Vagina (tissue), 2 donors: ENCODE results near the gene NEK9. TPM values are rescaled to one million over a fixed set of nuclear protein-coding genes. Genes with fewer than 3 reads are reported as not detected.

ENCODE experiments used
- DNase-seq, 2 donors: peaks; one replicate each; pipeline ENCODE4 v3.0.0-alpha.2; 2017; ENCODE audit errors: extremely low spot score in 2 of 2
- H3K27ac ChIP-seq: fragments of 200-600 bp; sonication (generic); one replicate; pipeline ENCODE4 v1.5.1; 2019
- H3K27me3 ChIP-seq: fragments of 200-600 bp; sonication (generic); one replicate; pipeline ENCODE4 v1.5.1; 2019
- H3K36me3 ChIP-seq, 2 donors: fragments of 200-600 bp; sonication (generic); one replicate each; pipeline ENCODE4 v1.5.1; 2017 to 2019
- H3K4me1 ChIP-seq: fragments of 200-600 bp; sonication (generic); one replicate; pipeline ENCODE4 v1.5.1; 2019
- H3K4me3 ChIP-seq, 2 donors: fragments of 200-600 bp; sonication (generic); 1 replicate in 1 of 2; 2 replicates in 1 of 2; pipeline ENCODE4 v1.5.1; 2016 to 2019
- H3K9me3 ChIP-seq: fragments of 200-600 bp; sonication (generic); one replicate; pipeline ENCODE4 v1.5.1; 2019
- POLR2A ChIP-seq, 2 donors: fragments of 450-650 bp; IDR thresholded peaks; one replicate each; pipeline ENCODE4 v1.6.1; 2017; ENCODE audit warnings: antibody characterized with exemption in 2 of 2, mild to moderate bottlenecking in 2 of 2, moderate library complexity in 2 of 2
- POLR2AphosphoS5 ChIP-seq, 2 donors: sonication (generic); formaldehyde crosslinking; IDR thresholded peaks; one replicate each; pipeline ENCODE4 v1.9.0; 2017; ENCODE audit warnings: antibody characterized with exemption in 2 of 2, mild to moderate bottlenecking in 2 of 2, low read depth in 1 of 2; ENCODE audit not compliant: insufficient read depth in 1 of 2
- intact Hi-C: fragments of 100-400 bp; cut with DNase I; formaldehyde crosslinking; loops from one replicate; pipeline ENCODE4 v1.15.1; 2023
- total RNA-seq: library from RNA; depleted of rRNA; stranded (reverse); fragments of >200 nt; gene quantifications from one replicate; pipeline ENCODE4 v1.2.3, GENCODE V29; 2016
- TF ChIP-seq, protein P1 (sequence below), 3 experiments: fragments of 450-650 bp in 2 of 3; fragments of 200-600 bp in 1 of 3; sonication (generic) in 1 of 3; IDR thresholded peaks; one replicate each; pipeline ENCODE4 v1.5.1; 2017 to 2019; ENCODE audit warnings: antibody characterized with exemption in 3 of 3, mild to moderate bottlenecking in 2 of 3, moderate library complexity in 2 of 3

Gene NEK9
- total RNA-seq, 1 donor from 2014 or later = 58.4 TPM

DNA sequence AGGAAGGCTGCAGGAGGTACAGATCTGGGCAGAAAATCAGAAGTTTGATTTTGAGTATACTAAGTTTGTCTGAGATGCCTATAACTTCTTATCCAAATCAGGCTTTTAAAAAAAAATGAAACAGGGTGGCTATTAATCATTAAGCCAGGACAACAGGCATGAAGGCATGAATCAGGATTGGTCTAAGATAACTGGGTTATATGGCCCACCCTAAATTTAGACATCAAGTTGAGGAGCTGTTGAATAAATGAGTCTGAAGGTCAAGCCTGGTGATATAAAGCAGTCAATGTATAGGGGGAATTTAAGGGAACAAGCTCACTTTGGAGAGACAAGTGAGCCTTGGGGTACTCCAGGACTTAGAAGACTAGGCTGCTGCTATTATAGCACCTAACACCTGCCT, 28.6 kb downstream of the NEK9 start:
- TF ChIP-seq POLR2AphosphoS5 (IDR thresholded peaks at IDR 0.05; ENCODE audit: insufficient read depth in 1 of 2, low read depth in 1 of 2) = no peak
- no peak for TF ChIP-seq POLR2A (IDR thresholded peaks at IDR 0.05)
- no peak for DNase-seq
- Histone ChIP-seq H3K9me3 (no peaks in the 10 kb centered on the region), H3K36me3 (peaks cover 0 to 84% of the 10 kb centered on the region in 2 donors), H3K27ac (no peak overlapping the region), H3K4me1 (no peaks in the 10 kb centered on the region), H3K4me3 (no peak overlapping the region), H3K27me3 (no peaks in the 10 kb centered on the region)
- intact Hi-C loops = no loop called here

GRCh38 chr14:75096959-75097358, 29.9 kb downstream of the NEK9 start:
- peaks cover 0 to 88% of the 10 kb centered on the region in 2 donors for H3K36me3 ChIP-seq
- H3K9me3 ChIP-seq = no peaks in the 10 kb centered on the region
- H3K27me3 ChIP-seq = no peaks in the 10 kb centered on the region
- H3K4me3 ChIP-seq = no peak overlapping the region
- no peak for DNase-seq
- TF ChIP-seq POLR2AphosphoS5 (IDR thresholded peaks at IDR 0.05; ENCODE audit: insufficient read depth in 1 of 2, low read depth in 1 of 2) (no peak), POLR2A (IDR thresholded peaks at IDR 0.05) (no peak)
- TF ChIP-seq, protein P1, sequence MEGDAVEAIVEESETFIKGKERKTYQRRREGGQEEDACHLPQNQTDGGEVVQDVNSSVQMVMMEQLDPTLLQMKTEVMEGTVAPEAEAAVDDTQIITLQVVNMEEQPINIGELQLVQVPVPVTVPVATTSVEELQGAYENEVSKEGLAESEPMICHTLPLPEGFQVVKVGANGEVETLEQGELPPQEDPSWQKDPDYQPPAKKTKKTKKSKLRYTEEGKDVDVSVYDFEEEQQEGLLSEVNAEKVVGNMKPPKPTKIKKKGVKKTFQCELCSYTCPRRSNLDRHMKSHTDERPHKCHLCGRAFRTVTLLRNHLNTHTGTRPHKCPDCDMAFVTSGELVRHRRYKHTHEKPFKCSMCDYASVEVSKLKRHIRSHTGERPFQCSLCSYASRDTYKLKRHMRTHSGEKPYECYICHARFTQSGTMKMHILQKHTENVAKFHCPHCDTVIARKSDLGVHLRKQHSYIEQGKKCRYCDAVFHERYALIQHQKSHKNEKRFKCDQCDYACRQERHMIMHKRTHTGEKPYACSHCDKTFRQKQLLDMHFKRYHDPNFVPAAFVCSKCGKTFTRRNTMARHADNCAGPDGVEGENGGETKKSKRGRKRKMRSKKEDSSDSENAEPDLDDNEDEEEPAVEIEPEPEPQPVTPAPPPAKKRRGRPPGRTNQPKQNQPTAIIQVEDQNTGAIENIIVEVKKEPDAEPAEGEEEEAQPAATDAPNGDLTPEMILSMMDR (IDR thresholded peaks at IDR 0.05) = no peak
- intact Hi-C loops = no loop called here
- no peak overlapping the region for H3K27ac ChIP-seq
- no peaks in the 10 kb centered on the region for H3K4me1 ChIP-seq

GRCh38 chr14:75095690-75096089, 31.2 kb downstream of the NEK9 start:
- Histone ChIP-seq H3K9me3 (no peaks in the 10 kb centered on the region), H3K27me3 (no peaks in the 10 kb centered on the region), H3K4me3 (no peak overlapping the region), H3K4me1 (no peaks in the 10 kb centered on the region), H3K27ac (no peak overlapping the region), H3K36me3 (peaks cover 0 to 90% of the 10 kb centered on the region in 2 donors)
- DNase-seq = no peak
- TF ChIP-seq POLR2AphosphoS5 (IDR thresholded peaks at IDR 0.05; ENCODE audit: insufficient read depth in 1 of 2, low read depth in 1 of 2) = no peak
- intact Hi-C loops = no loop called here

DNA sequence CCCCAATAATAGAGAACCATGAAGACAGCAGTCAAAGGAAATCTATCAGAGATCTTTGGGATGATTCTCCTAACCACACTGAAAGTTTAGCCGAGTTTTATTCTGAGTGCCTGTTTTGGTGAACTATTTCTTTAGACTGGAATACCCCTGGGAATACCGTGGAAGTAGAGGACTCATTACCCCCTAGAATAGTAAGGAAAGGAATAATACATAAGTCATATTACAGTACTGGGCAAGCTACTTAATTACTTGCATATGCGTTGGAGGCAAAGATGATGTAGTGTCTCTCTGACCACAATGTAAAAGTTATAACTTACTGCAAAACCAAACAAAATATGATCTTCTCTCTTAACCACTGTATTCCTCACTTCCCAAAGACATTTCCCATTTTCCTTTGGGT, 32.0 kb downstream of the NEK9 start:
- H3K4me1 ChIP-seq = no peaks in the 10 kb centered on the region
- no peaks in the 10 kb centered on the region for H3K27me3 ChIP-seq
- no peak for DNase-seq
- intact Hi-C loops = loop anchor here (5.0 kb wide), 1 partner anchor 143 kb away; no protein-coding TSS in a partner anchor
- TF ChIP-seq, protein P1 (IDR thresholded peaks at IDR 0.05) = no peak
- no peak for TF ChIP-seq POLR2AphosphoS5 (IDR thresholded peaks at IDR 0.05; ENCODE audit: insufficient read depth in 1 of 2, low read depth in 1 of 2)
- TF ChIP-seq POLR2A (IDR thresholded peaks at IDR 0.05) = no peak
- no peak overlapping the region for H3K4me3 ChIP-seq
- no peaks in the 10 kb centered on the region for H3K9me3 ChIP-seq
- H3K36me3 ChIP-seq = peaks cover 0 to 85% of the 10 kb centered on the region in 2 donors
- H3K27ac ChIP-seq = no peak overlapping the region

GRCh38 chr14:75092698-75093097, 34.1 kb downstream of the NEK9 start:
- Histone ChIP-seq H3K27me3 (no peaks in the 10 kb centered on the region), H3K9me3 (no peaks in the 10 kb centered on the region), H3K4me1 (no peaks in the 10 kb centered on the region), H3K4me3 (no peak overlapping the region), H3K36me3 (peaks cover 0 to 72% of the 10 kb centered on the region in 2 donors), H3K27ac (no peak overlapping the region)
- TF ChIP-seq POLR2AphosphoS5 (IDR thresholded peaks at IDR 0.05; ENCODE audit: insufficient read depth in 1 of 2, low read depth in 1 of 2) = no peak
- TF ChIP-seq, protein P1 (IDR thresholded peaks at IDR 0.05) = no peak
- DNase-seq = no peak
- intact Hi-C loops = loop anchor here (5.0 kb wide), 1 partner anchor 140 kb away; no protein-coding TSS in a partner anchor

- peaks cover 0 to 71% of the 10 kb centered on the region in 2 donors for H3K36me3 ChIP-seq
- H3K27ac ChIP-seq = no peak overlapping the region
- H3K27me3 ChIP-seq = no peaks in the 10 kb centered on the region
- TF ChIP-seq, protein P1 (IDR thresholded peaks at IDR 0.05) = no peak
- TF ChIP-seq POLR2A (IDR thresholded peaks at IDR 0.05) = no peak
- no peaks in the 10 kb centered on the region for H3K9me3 ChIP-seq
- no peak for DNase-seq
- intact Hi-C loops = loop anchor here (5.0 kb wide), 1 partner anchor 139 kb away; no protein-coding TSS in a partner anchor
- no peak overlapping the region for H3K4me3 ChIP-seq
- H3K4me1 ChIP-seq = no peaks in the 10 kb centered on the region
Measured at GRCh38 chr14:75091251-75091650, 35.6 kb downstream of the NEK9 start.
